LNCAP (cell line): ENCODE data around the gene ID2.

Source experiments
- CTCF ChIP-seq: fragments of 450-650 bp; IDR thresholded peaks from 2 replicates; pipeline ENCODE4 v1.5.1; 2017; ENCODE audit warnings: mild to moderate bottlenecking

ID2 gene

GRCh38 chr2:8684878-8685696, 3.2 kb downstream of the ID2 start:
- no peak for TF ChIP-seq CTCF

GRCh38 chr2:8685697-8686358, 4.0 kb downstream of the ID2 start:
- peak; percentile 86 for TF ChIP-seq CTCF

GRCh38 chr2:8691859-8692437, 10.1 kb downstream of the ID2 start:
- TF ChIP-seq CTCF = no peak

DNA sequence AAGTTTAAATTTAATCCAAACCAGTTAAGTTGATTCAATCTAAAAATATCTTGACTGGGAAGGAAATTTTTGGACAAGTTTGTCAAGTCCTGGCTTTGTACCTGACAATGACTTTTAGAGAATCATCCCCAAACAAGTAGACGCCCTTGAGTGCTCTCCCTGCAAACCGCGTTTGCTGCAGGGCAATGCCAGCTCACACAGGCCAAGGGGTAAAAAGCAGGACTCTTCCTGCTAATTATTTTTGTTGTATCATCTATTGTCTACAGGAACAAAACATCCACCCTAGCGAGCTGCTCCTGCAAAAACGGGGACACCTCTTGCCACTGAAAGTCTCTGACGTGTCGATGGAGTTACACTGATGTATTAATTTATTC, 10.9 kb downstream of the ID2 start:
- no peak for TF ChIP-seq CTCF

DNA sequence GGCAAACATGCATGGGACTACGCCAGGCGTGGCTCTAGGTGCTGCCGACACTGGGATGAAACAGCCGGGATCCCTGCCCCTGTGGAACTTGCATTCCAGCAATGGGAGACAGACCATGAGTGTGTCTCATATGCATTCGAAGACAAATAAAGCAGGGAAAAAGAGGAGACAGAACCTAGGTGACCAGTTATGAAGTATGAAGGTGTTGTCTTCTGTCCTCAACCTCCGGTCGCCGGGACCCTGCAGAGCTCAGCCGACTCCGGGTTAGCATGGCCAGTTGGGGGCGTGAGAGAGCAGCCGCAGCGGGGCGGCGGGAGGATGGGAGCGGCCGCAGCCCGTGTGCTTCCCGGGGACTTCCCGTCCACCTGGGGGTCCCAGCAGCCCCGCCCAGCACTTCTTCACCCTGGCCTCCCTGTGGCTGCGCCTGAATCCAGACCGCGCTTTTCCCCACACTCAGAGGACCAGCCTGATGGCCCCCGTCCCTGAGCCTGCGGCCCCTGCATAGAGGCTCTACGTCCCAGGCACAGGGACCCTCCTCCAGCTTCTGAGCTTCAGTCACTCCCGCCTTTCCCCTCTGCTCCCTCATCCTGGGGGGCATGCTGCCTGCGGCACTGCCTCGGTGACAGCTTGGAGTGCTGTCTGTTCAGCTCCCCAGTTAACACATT, 11.4 kb downstream of the ID2 start:
- peak; percentile 69 for TF ChIP-seq CTCF

DNA sequence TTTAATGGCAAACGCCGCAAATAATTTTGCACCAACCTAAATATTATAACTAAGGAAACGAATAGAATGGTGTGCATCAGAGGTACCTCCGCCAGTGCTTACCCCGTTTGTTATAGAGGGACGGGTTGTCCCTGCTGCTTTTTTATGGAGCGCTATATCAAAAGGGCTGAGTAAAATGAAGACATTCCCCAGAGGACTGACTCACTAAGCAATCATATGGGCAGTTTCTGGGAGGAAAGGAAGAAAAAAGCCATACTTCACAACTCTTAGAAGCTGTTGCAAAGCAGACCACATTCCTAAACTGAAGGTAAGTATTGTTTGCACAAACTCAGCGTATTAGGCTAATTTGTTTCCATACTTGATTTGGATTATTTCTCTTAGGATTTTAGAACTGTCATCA, 12.9 kb downstream of the ID2 start:
- no peak for TF ChIP-seq CTCF

DNA sequence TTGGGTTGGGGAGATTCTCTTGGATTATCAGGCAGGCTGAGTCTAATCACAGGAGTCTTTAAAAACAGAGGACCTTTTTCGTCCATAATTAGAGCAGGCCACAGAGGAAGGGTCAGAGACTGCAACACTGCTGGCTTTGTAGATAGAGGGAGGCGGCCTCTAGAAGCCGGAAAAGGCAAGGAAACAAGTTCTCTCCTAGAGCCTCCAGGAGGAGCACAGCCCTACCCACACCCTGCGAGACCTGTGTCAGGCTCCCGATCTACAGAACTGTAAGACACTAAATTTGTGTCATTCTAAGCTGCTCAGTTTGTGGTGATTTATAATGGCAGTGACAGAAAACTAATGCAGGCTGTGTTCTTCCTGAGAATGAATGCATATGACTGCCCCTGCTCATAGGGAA, 15.3 kb downstream of the ID2 start:
- no peak for TF ChIP-seq CTCF
